Upper lobe of left lung (tissue), 6 donors: ENCODE data around the gene OR11A1. TPM values are rescaled to one million over a fixed set of nuclear protein-coding genes. Genes with fewer than 3 reads are reported as not detected.

ENCODE experiments used
- ATAC-seq, 2 donors: fragments of 200-7000 bp; cut with Tn5 transposase; one replicate each; pipeline ENCODE4 v1.9.1; 2022; ENCODE audit warnings: mild to moderate bottlenecking in 2 of 2, moderate library complexity in 2 of 2; ENCODE audit not compliant: low FRiP score in 2 of 2
- DNase-seq, 2 donors: peaks; one replicate each; pipeline ENCODE4 v3.0.0-alpha.2; 2019 to 2020
- H3K27ac ChIP-seq, 4 donors: fragments of 200-600 bp; sonication (generic); one replicate each; pipeline ENCODE4 v1.5.1; 2016 to 2019
- H3K27me3 ChIP-seq, 4 donors: fragments of 200-600 bp; sonication (generic); one replicate each; pipeline ENCODE4 v1.5.1; 2017 to 2019
- H3K36me3 ChIP-seq, 4 donors: fragments of 200-600 bp; sonication (generic); one replicate each; pipeline ENCODE4 v1.5.1; 2016 to 2019
- H3K4me1 ChIP-seq, 4 donors: fragments of 200-600 bp; sonication (generic); one replicate each; pipeline ENCODE4 v1.5.1; 2018 to 2019
- H3K4me3 ChIP-seq, 4 donors: fragments of 200-600 bp; sonication (generic); one replicate each; pipeline ENCODE4 v1.5.1; 2017 to 2019; ENCODE audit warnings: mild to moderate bottlenecking in 2 of 4, moderate library complexity in 1 of 4
- H3K9me3 ChIP-seq, 4 donors: fragments of 200-600 bp; sonication (generic); one replicate each; pipeline ENCODE4 v1.5.1; 2018 to 2019
- CTCF ChIP-seq, 6 experiments: fragments of 450-650 bp in 4 of 6; fragments of 200-600 bp in 2 of 6; sonication (generic) in 2 of 6; IDR thresholded peaks; one replicate each; pipeline ENCODE4 v1.5.1; 2016 to 2019; ENCODE audit warnings: antibody characterized with exemption in 6 of 6
- EP300 ChIP-seq, 4 donors: sonication (generic); formaldehyde crosslinking; IDR thresholded peaks; one replicate each; pipeline ENCODE4 v1.5.1; 2017; ENCODE audit warnings: antibody characterized with exemption in 4 of 4, control low read depth in 2 of 4
- POLR2A ChIP-seq, 4 donors: fragments of 450-650 bp; IDR thresholded peaks; one replicate each; pipeline ENCODE4 v1.5.1; 2016 to 2017; ENCODE audit warnings: antibody characterized with exemption in 4 of 4, mild to moderate bottlenecking in 2 of 4
- POLR2AphosphoS5 ChIP-seq, 2 donors: sonication (generic); formaldehyde crosslinking; IDR thresholded peaks; one replicate each; pipeline ENCODE4 v1.5.1; 2017; ENCODE audit warnings: antibody characterized with exemption in 2 of 2
- WGBS, 2 donors: methylation state at CpG; one replicate each; pipeline ENCODE4 v1.1.5; 2017 to 2018; 5-methylcytosine and 5-hydroxymethylcytosine counted together
- total RNA-seq, 6 donors: library from RNA; depleted of rRNA in 4 of 6; stranded (reverse); fragments of >200 nt in 4 of 6; gene quantifications; one replicate each; pipeline versions ENCODE4 v1.1.0 to v1.2.1, GENCODE V29; 2016 to 2021
- donor health status: DM: no; HTN: no; CAD: no; lungs with moderate emphysema.
- donor health status: DM: no; HTN: yes; CAD: no; lungs with severe emphysema.

OR11A1 gene
- total RNA-seq, 6 donors from 2014 or later, result not detected

- TF ChIP-seq EP300 (IDR thresholded peaks at IDR 0.05), result no peak
- no peak for TF ChIP-seq POLR2AphosphoS5 (IDR thresholded peaks at IDR 0.05)
- no peak for TF ChIP-seq POLR2A (IDR thresholded peaks at IDR 0.05)
- TF ChIP-seq CTCF (IDR thresholded peaks at IDR 0.05), result no peak
- Histone ChIP-seq H3K27ac (no peak overlapping the region), H3K27me3 (no peaks in the 10 kb centered on the region), H3K4me3 (no peak overlapping the region), H3K36me3 (no peaks in the 10 kb centered on the region), H3K9me3 (no peaks in the 10 kb centered on the region), H3K4me1 (no peaks in the 10 kb centered on the region)
- WGBS, 2 donors, result 50 to 79% methylated on average over 4 of the region's 4 CpGs
- ATAC-seq (no peak), DNase-seq (no peak)
Observed at GRCh38 chr6:29486577-29486976, 29.7 kb upstream of the OR11A1 start.

GRCh38 chr6:29483735-29484134, 26.9 kb upstream of the OR11A1 start:
- no peak for ATAC-seq
- TF ChIP-seq POLR2AphosphoS5 (IDR thresholded peaks at IDR 0.05) (no peak), CTCF (IDR thresholded peaks at IDR 0.05) (no peak), POLR2A (IDR thresholded peaks at IDR 0.05) (no peak), EP300 (IDR thresholded peaks at IDR 0.05) (no peak)
- H3K9me3 ChIP-seq, result no peaks in the 10 kb centered on the region
- no peaks in the 10 kb centered on the region for H3K27me3 ChIP-seq
- no peak for DNase-seq
- H3K36me3 ChIP-seq, result no peaks in the 10 kb centered on the region
- H3K4me3 ChIP-seq, result no peak overlapping the region
- H3K27ac ChIP-seq, result no peak overlapping the region
- H3K4me1 ChIP-seq, result no peaks in the 10 kb centered on the region
- WGBS, 2 donors, result 47 to 55% methylated on average over 1 of the region's 1 CpG

- no peaks in the 10 kb centered on the region for H3K27me3 ChIP-seq
- no peak overlapping the region for H3K27ac ChIP-seq
- H3K9me3 ChIP-seq, result no peaks in the 10 kb centered on the region
- TF ChIP-seq EP300 (IDR thresholded peaks at IDR 0.05) (no peak), POLR2AphosphoS5 (IDR thresholded peaks at IDR 0.05) (no peak), CTCF (IDR thresholded peaks at IDR 0.05) (no peak), POLR2A (IDR thresholded peaks at IDR 0.05) (no peak)
- WGBS, 2 donors, result 85 to 90% methylated on average over 3 of the region's 3 CpGs
- no peaks in the 10 kb centered on the region for H3K36me3 ChIP-seq
- no peak overlapping the region for H3K4me3 ChIP-seq
- no peak for DNase-seq
- no peaks in the 10 kb centered on the region for H3K4me1 ChIP-seq
- no peak for ATAC-seq
Observed at GRCh38 chr6:29483186-29483585, 26.3 kb upstream of the OR11A1 start.

- H3K4me1 ChIP-seq, result no peaks in the 10 kb centered on the region
- H3K36me3 ChIP-seq, result no peaks in the 10 kb centered on the region
- ATAC-seq (no peak), DNase-seq (no peak)
- TF ChIP-seq POLR2AphosphoS5 (IDR thresholded peaks at IDR 0.05) (no peak), EP300 (IDR thresholded peaks at IDR 0.05) (no peak), CTCF (IDR thresholded peaks at IDR 0.05) (no peak), POLR2A (IDR thresholded peaks at IDR 0.05) (no peak)
- WGBS, 2 donors, result 77 to 84% methylated on average over 2 of the region's 2 CpGs
- no peaks in the 10 kb centered on the region for H3K9me3 ChIP-seq
- H3K4me3 ChIP-seq, result no peak overlapping the region
- H3K27ac ChIP-seq, result no peak overlapping the region
- H3K27me3 ChIP-seq, result no peaks in the 10 kb centered on the region
Observed at GRCh38 chr6:29479560-29479959, 22.7 kb upstream of the OR11A1 start.

GRCh38 chr6:29478740-29479139, 21.9 kb upstream of the OR11A1 start:
- ATAC-seq (no peak), DNase-seq (no peak)
- Histone ChIP-seq H3K27me3 (no peaks in the 10 kb centered on the region), H3K9me3 (no peaks in the 10 kb centered on the region), H3K36me3 (no peaks in the 10 kb centered on the region), H3K4me3 (no peak overlapping the region), H3K27ac (no peak overlapping the region), H3K4me1 (no peaks in the 10 kb centered on the region)
- TF ChIP-seq POLR2A (IDR thresholded peaks at IDR 0.05) (no peak), POLR2AphosphoS5 (IDR thresholded peaks at IDR 0.05) (no peak), CTCF (IDR thresholded peaks at IDR 0.05) (no peak), EP300 (IDR thresholded peaks at IDR 0.05) (no peak)
- 82 to 85% methylated on average over 5 of the region's 5 CpGs for WGBS, 2 donors
